Articular chondrocyte of knee joint (primary cell): ENCODE data around the gene SIGLEC7. TPM values are rescaled to one million over a fixed set of nuclear protein-coding genes. Genes with fewer than 3 reads are reported as not detected.

Source experiments
- total RNA-seq: library from RNA; depleted of rRNA; stranded (reverse); fragments of >200 nt; gene quantifications from 2 replicates; pipeline ENCODE4 v1.2.3, GENCODE V29; 2012

SIGLEC7 gene
- not detected in 2 replicates for total RNA-seq

DNA sequence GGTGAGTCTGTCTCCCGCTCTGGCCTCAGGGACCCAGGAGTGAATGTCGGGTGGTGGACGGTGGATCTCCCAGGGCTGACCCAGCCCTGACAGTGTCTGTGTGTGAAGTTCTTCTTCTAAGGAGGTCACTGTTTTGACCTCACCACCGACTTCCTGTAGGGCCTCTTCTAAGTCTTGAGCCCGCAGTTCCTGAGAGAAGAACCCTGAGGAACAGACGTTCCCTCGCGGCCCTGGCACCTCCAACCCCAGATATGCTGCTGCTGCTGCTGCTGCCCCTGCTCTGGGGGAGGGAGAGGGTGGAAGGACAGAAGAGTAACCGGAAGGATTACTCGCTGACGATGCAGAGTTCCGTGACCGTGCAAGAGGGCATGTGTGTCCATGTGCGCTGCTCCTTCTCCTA lies at the start of gene SIGLEC7:
Gene SIGLEC7, plus strand, starts transcription at position 183 of the 400 bp plus-strand sequence. Its CDS starts 69 bp downstream, at position 252.

DNA sequence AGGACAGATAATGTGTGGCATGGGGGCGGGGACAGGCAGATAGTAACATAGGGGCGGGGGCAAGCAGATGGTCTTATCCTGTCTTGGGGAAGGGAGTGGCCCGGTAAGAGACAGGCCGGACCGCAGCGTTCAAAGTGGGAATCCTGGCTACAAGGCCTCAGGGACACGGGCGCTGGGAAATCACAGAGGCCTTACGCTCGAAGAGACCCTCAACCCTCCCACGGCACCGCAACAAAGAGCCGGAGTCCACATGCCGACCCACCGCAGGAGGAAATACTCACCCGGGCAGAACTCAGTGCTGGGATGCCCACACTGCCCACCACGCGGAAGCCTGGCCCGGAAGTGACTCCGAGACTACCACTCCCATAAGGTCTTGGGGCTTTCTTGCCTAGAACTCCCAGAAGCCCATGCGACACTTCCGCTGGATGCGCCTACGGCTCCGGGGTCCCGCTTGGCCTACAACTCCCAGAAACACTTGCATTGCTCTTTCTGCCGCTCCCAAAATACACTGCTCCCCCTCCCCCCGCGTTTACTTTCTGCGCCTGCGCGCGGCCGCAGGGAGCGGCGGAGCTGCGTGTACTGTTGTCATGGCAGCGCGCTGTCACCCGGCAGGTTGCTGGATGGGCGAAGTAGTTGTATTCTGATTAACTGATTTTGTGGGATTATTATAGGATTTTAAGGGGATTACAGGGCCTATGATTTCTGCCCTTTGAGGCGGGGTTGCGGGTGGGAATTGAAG lies 33.9 kb upstream of the SIGLEC7 start, which contains the start of gene CTU1:
Gene CTU1, minus strand, starts transcription at position 344 of the 739 bp plus-strand sequence. CDS start 3,840 bp downstream, outside the sequence.

DNA sequence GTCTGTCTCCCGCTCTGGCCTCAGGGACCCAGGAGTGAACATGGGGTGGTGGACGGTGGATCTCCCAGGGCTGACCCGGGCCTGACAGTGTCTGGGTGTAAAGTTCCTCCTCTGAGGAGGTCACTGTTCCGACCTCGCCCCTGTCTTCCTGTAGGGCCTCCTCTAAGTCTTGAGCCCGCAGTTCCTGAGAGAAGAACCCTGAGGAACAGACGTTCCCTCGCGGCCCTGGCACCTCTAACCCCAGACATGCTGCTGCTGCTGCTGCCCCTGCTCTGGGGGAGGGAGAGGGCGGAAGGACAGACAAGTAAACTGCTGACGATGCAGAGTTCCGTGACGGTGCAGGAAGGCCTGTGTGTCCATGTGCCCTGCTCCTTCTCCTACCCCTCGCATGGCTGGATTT lies 17.4 kb upstream of the SIGLEC7 start, which contains the start of gene SIGLEC9:
Gene SIGLEC9, plus strand, starts transcription at position 178 of the 400 bp plus-strand sequence. Its CDS starts 69 bp downstream, at position 247.

Other genes starting within 250 kb of the SIGLEC7 start
- gene KLK4, start 230.9 kb upstream of the SIGLEC7 start, total RNA-seq, result not detected in 2 replicates
- not detected in 2 replicates for gene KLK5, start 189.3 kb upstream of the SIGLEC7 start, total RNA-seq
- not detected in 2 replicates for gene KLK6, start 172.7 kb upstream of the SIGLEC7 start, total RNA-seq
- not detected in 2 replicates for gene KLK7, start 158.4 kb upstream of the SIGLEC7 start, total RNA-seq
- gene KLK8, start 140.7 kb upstream of the SIGLEC7 start, total RNA-seq, result not detected in 2 replicates
- gene KLK10, start 122.6 kb upstream of the SIGLEC7 start, total RNA-seq, result not detected in 2 replicates
- not detected in 2 replicates for gene KLK11, start 115.7 kb upstream of the SIGLEC7 start, total RNA-seq
- gene KLK12, start 107.3 kb upstream of the SIGLEC7 start, total RNA-seq, result not detected in 2 replicates
- gene KLK13, start 77.2 kb upstream of the SIGLEC7 start, total RNA-seq, result not detected in 2 replicates
- gene KLK14, start 59.4 kb upstream of the SIGLEC7 start, total RNA-seq, result not detected in 2 replicates
- 2.5 and 3.6 TPM in 2 replicates for gene CTU1, start 33.9 kb upstream of the SIGLEC7 start, total RNA-seq
- not detected in 2 replicates for gene SIGLEC9, start 17.4 kb upstream of the SIGLEC7 start, total RNA-seq
- gene CD33, start 82.8 kb downstream of the SIGLEC7 start, total RNA-seq, result not detected in 2 replicates
- gene SIGLECL1, start 108.8 kb downstream of the SIGLEC7 start, total RNA-seq, result not detected in 2 replicates
- under 0.01 TPM in 1 of 2 replicates, not detected in the other for gene IGLON5, start 169.3 kb downstream of the SIGLEC7 start, total RNA-seq
- 0.52 and 0.97 TPM in 2 replicates for gene VSIG10L, start 199.8 kb downstream of the SIGLEC7 start, total RNA-seq
- gene ETFB, start 224.1 kb downstream of the SIGLEC7 start, total RNA-seq, result 84.9 and 86.9 TPM in 2 replicates
- not detected in 2 replicates for gene CLDND2, start 226.7 kb downstream of the SIGLEC7 start, total RNA-seq
- gene NKG7, start 230.4 kb downstream of the SIGLEC7 start, total RNA-seq, result not detected in 2 replicates
- gene LIM2, start 245.7 kb downstream of the SIGLEC7 start, total RNA-seq, result not detected in 2 replicates
- not detected in 2 replicates for gene C19orf84, start 248.3 kb downstream of the SIGLEC7 start, total RNA-seq